Stimulated activated CD4-positive, alpha-beta T cell treated with anti-CD3 and anti-CD28 coated beads, Interleukin-15, amount 100 ng/mL, for 48 hours (primary cell): ENCODE measurements around the gene CNPY2.
"Not testable (repeated sequence)": the region's sequence is repeated elsewhere in the genome, so short reads cannot be mapped to it uniquely, and the experiment has no call there.

ENCODE experiments used
- DNase-seq, 2 donors: peaks; one replicate each; pipeline ENCODE4 v3.0.0-alpha.2; 2020; ENCODE audit warnings: low read depth in 2 of 2

Gene CNPY2

DNA sequence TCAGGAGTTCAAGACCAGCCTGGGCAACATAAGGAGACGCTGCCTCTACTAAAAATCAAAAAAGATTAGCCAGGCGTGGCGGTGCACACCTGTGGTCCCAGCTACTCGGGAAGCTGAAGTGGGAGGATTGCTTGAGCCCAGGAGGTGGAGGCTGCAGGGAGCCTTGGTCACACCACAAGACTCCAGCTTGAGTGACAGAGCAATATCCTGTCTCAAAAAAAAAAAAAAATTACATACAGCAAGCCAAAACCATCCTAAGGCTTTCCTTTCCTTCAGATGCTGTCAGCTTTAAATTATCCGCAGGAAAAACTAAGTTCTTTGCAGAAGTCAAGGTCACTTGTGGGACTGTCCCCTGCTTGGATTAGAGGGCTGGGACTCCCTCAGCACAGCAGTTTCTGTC lies 17.0 kb downstream of the CNPY2 start:
- no peak for DNase-seq

DNA sequence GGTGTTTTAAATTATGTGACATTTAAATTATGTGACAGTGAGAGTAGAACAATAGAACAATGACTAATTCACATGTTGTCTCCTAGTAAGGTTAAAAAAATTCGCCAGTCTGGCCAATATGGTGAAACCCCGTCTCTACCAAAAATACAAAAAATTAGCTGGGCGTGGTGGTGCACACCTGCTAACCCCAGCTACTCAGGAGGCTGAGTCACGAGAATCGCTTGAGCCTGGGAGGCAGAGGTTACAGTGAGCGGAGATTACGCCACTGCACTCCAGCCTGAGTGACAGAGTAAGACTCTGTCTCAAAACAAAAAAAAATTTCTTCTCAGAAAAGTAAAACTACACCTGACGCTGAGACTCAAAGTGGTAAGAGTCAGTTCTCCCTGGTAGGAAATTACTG lies 18.4 kb downstream of the CNPY2 start:
- no peak for DNase-seq

DNA sequence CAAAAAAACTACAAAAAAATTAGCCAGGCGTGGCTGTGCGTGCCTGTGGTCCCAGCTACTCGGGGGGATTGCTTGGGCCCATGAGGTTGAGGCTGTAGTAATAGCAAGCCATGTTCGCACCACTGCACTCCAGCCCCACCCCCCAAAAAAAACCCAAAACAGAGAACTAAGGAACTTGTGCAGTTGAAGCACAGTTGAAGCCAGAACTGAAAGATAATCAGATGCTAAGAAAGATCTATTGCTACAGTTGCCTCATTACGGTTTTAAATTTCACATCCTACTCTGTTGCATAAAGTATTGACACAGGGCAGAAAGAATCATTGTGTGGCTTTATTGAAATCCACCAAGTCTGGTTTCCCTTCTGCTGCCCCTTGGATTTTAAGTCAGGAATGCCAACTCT lies 19.5 kb downstream of the CNPY2 start:
- no peak for DNase-seq

DNA sequence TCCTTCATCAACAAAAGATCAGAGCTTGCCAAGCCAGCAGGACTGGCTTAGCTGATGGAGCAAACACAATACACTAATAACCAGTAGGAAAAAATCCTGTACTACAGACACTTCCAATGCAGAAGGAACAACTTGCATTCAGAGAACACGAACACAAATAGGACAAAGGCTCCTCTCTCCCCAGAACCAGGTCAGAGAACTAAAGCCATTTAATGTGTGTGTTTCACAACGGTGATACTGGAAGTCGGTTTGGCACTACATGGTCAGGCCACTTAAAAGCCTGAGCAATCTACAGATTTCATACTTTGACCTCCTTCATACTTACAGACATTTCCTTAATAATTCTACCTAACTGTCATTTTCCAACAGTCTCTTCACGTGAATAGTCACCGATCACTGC lies 22.0 kb downstream of the CNPY2 start:
- DNase-seq: no peak

DNA sequence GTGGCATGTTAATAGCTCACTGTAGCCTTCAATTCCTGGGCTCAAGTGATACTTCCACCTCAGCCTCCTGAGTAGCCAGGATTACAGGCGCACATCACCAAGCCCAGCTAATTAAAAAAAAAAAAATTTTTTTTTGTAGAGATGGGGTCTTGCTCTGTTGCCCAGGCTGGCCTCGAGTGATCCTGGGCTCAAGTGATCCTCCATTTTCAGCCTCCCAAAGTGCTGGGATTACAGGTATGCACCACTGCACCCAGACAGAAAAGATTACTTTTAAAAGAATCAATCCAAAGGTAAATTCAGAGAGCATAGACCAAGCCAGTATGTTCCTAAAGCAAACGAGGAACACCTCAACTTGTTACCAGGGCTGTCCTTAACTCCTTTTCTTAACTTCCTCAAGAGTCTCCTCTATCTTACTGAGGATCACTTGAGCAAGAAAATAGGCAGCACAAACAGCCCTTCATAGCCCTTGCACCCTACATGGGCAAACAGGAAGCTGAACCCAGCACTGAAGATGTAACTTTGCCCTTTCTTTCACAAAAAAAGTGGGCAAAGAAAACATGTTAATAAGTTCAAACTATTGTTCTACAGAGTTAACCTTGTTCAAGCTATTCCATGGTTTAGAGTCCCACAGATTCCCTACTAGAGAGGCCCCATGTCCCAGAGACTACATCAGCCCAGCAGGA lies 26.9 kb downstream of the CNPY2 start:
- no peak for DNase-seq

DNA sequence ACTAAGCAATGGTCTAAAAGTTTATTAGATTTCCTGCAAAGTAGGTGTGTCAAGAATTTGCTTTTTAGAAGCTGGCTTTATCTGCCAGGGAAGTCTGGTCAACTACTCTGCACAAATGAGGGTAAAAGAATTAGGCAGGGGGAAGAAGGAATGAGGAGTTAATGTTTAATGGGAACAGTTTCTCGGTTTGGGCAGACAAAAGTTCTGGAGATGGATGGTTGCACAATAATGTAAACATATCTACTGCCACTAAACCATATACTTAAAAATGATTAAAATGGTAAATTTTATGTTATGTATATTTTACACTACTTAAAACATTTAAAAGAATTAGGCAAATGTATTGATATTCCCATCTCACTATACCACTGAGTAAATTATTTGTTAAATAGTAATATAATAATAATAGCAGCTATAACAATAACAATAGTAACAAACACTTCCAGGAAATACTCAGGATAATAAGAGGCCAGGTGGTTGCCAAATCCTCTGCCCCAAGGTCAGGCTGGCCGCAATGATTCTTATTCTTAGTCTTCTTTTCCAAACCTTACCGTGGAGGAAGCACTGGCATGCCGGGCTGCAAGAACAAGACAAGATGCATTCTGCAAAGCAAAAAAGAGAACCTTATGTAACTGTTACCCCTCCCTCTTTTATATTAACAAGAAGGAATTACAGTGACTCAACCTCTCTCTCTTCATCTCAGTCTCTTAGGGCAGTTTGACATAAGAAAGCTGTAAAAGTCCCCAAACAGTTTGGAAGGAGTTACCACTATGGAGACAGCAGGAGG lies 29.6 kb downstream of the CNPY2 start:
- DNase-seq: no peak

DNA sequence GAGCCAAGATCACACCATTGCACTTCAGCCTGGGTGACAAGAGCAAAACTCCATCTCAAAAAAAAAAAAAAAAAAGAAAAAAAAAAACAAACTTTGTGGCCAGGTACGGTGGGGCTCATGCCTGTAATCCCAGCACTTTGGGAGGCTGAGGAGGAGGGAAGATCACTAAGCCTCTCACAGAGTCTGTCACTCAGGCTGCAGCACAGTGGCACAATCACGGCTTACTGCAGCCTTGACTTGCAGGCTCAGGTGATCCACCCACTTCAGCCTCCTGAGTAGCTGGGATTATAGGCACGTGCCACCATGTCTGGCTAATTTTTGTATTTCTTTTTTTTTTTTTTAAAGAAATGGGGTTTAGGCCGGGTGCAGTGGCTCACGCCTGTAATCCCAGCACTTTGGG lies 31.5 kb downstream of the CNPY2 start:
- not testable (repeated sequence) for DNase-seq

DNA sequence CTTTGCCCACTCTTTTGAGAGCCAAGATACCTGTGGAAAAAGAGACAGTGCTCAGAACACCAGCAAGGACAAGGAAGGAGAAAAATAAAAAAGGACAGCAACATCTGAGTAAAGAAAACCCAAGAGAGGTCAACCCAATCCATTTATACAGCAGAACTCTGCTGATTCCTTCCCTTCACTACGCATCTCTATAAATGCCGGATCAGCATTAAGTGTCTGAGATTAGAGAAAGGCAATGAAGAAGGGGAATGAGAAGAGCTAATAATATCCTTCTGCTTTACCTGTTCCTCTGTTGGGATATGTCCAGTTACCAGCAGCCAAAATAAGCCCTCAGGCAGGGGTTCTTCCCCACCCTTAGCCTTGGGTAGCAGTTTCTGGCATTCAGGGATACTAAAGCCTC lies 33.2 kb downstream of the CNPY2 start:
- no peak for DNase-seq

DNA sequence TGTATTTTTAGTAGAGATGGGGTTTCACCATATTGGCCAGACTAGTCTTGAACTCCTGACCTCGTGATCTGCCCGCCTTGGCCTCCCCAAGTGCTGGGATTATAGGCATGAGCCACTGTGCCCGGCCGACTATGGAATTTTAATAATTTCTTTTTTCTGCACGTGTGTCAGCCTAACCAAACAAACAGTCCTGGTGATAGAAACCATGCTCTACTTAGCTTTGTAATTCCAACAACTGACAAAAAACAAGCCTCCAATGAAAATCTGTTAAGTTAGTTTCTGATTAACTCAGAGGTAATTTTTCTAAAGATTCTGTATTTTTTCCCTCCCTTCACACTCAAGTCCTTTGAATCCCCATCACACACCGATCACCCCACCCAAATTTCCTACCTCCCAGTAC lies 33.8 kb downstream of the CNPY2 start:
- DNase-seq: no peak

DNA sequence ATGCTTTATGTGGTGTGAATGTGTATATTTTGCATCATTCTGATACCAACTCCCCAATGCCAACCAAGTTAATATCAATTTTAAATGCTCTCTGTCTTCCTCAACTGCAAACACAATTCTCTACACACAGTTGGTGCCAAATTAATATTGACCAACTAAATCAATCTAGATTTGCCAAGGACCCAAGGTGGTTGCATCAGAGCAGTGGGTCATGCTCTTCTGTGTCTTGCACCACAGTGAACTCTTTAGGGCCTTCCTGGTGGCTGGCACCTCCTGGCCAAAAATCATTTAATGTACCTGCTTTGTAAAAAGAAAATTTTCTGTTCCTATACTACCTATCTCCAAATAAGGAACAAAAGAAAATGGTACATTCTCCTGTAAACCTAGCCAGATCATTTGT lies 34.9 kb downstream of the CNPY2 start:
- no peak for DNase-seq

DNA sequence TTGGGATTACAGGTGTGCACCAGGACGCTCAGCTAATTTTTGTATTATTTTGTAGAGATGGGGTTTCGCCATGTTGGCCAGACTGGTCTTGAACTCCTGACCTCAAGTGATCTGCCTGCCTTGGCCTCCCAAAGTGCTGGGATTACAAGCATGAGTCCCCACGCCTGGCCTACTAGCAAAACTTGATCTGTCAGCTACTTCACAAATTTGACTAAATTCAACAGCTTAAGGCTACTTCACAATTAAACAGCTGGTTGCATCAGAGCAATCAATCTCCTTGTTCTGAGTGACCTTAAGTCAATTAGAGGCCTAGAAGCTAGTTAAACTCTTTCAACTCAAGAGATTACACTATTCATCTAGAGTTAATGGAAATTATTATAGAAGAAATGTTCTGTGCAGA lies 36.9 kb downstream of the CNPY2 start:
- no peak for DNase-seq

DNA sequence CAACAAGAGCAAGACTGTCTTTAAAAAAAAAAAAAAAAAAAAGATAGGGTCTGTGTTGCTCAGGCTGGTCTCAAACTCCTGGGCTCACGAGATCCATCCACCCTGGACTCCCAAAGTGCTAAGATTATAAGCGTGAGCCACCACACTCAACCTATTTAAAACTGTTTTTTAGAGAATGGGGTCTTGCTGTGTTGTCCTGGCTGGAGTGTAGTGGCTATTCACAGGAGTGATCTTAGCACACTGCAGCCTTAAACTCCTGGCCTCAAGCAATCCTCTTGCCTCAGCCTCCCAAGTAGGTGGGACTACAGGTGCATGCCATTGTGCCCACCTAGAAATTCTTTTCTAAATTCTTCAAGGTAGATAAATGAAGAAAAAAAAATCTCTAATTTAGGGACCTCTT lies 41.5 kb downstream of the CNPY2 start:
- no peak for DNase-seq

DNA sequence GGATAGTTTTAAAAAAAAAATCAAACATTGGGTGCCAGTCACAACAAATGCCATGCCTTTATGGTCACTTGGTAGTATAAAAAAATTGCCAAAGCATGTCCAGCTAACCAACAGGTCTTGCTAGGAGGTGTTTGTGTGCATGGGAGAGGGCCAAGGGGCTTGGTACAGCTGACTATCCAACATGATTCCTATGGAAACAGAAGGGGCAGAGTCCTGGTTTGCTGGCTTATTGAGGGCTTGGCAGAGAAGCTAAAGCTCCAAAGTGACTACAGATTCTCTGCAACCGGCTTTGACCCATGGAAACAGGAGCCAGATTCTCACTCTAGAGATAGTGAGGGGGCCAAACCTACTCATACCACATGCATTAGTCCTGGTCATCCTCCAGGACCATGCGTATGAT lies 43.3 kb downstream of the CNPY2 start:
- not testable (repeated sequence) for DNase-seq

DNA sequence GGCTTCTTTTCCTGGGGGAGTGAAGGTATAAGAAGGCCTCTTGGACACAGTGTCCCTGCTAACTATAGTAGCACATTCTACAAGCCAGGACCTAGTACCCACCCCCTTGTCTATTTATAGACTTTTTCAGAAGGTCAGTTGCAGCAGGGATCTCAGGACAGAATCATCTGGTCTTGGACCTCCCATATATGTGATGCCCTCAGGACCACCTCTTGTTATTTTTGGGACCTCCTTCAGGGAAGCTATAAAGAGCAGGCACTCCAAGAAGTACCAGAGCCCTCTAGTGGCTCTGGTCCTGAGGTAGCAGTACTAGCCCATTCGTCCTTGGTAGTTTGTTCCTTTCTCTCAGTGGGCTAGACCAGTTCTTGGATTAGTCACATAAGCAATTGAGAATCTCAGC lies 44.8 kb downstream of the CNPY2 start:
- DNase-seq: no peak

DNA sequence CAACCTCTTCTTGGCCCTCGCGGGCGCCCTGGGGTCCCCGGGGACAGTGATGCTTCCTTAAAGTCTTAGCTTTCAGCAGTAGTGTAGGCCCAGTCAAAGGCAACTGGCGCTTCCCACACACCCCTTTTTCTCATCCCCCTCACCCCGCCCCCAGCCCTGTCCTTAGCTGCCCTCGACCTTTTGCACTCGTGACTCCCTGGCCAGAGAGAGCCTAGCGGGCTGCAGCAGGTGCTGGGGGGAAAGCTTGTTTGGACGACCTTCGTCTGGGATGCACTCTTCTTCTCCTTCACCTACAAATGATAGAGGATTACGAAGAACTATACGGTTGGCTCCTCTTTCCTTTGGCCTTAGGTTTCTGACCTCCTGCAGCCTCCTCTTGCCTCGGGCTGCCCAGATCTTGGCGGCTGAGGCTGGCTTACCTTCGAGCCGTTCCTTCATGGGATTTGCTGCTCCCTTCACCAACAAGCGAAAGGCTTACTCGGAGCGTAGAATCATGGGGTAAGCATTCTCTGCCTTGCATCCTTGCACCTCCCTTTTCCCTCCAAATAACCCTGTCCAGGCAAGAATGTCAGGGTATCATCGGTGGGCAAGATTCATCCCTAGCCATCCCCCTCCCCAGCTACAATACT lies 48.2 kb downstream of the CNPY2 start:
- no peak for DNase-seq

DNA sequence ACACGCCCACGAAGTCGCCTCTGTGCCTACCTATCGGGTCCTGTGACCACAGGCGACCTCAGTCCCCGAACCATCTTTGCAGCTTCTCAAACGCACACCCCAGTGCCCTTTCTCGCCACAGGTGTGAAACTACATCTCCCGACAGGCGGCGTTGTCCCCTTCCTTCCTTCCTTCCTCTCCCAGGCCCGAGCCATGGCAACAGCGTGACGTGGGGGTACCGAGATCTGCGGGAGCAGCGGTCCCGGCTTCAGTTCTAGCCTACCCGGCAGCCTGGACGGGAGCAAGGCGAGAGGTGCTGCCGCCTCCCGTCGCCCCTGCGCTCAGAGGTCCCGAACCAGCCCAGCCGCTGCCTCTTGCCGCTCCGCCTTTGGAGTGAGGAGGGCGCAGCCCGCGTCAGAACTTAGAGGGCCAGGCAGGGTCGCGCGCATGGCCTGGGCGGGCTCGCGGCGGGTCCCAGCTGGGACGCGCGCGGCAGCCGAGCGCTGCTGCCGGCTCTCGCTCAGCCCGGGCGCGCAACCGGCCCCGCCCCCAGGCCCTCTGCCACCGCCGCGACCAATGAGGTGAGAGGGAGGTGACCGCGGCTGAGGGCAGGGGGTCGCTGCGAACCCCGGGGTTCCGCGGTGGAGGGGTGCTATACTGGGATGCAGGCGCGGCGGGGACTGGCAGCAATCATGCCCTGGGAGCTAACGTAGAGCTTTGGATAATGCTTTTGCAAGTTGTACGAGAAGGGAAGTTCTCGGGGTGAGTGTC lies 48.9 kb downstream of the CNPY2 start, which contains the start of gene COQ10A:
TSS of gene COQ10A (plus strand) at position 250 of the 750 bp plus-strand sequence. CDS start at position 427, 177 bp downstream.
- peak; percentile 72 to 80 for DNase-seq

DNA sequence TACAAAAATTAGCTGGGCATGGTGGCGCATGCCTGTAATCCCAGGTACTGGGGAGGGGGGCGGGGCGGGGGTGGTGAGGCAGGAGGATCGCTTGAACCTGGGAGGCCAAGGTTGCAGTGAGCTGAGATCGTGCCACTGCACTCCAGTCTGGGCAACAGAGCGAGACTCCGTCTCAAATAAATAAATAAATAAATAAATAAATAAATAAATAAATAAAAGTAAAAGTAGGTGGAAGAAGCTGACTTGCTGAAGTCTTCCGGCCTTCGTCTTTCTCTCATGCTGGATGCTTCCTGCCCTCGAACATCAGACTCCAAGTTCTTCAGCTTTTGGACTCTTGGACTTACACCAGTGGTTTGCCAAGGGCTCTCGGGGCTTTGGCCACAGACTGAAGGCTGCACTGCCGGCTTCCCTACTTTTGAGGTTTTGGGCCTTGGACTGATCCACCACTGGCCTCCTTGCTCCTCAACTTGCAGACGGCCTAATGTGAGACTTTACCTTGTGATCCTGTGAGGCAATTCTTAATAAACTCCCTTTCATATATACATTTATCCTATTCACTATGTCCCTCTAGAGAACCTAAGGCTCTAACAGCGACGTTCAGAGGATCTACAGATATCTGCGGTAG lies 49.6 kb downstream of the CNPY2 start:
- DNase-seq: not testable (repeated sequence)

DNA sequence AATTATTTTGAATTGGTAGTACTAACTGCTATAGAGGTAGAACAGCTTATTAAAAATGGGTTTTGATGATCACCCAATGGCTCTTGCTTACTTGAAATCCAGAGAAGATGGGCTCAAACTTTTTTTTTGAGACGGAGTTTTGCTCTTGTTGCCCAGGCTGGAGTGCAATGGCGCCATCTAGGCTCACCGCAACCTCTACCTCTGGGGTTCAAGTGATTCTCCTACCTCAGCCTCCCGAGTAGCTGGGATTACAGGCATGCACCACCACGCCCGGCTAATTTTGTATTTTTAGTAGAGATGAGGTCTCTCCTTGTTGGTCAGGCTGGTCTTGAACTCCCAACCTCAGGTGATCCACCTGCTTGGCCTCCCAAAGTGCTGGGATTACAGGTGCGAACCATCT lies 52.8 kb downstream of the CNPY2 start:
- DNase-seq: not testable (repeated sequence)

DNA sequence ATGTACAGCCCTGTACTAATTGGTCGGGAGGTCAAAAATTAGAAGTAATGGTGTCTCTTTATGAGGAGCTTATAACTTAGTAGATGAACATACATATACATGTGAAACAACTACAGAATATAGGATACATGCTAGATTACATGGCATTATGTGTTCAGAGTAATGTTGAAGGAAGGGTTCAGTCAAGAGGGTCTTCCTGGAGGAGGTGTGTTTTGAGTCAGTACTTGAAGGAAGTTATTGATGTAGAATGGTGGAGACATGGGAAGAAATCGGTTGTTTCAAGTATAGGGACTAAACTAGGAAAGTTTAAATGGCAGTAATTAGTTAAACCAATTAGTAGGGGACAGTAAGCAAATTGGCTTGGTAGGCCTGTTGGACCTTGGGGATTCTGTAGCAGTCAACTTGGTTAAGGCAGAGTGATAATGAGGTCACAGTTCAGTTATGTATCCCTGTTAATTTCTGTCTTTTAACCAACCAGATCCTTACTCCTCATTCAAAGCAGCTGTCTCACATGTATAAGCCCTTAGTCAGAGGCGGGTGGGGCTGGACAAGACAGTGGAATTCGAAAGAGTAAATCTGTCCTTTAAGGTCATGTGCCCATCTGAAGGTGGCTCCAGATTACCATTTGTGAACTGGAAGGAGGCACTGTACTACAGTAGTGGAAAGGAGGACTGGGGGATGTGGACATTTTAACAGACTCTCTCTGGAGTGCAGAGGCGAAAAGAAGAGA lies 54.1 kb downstream of the CNPY2 start:
- no peak for DNase-seq

DNA sequence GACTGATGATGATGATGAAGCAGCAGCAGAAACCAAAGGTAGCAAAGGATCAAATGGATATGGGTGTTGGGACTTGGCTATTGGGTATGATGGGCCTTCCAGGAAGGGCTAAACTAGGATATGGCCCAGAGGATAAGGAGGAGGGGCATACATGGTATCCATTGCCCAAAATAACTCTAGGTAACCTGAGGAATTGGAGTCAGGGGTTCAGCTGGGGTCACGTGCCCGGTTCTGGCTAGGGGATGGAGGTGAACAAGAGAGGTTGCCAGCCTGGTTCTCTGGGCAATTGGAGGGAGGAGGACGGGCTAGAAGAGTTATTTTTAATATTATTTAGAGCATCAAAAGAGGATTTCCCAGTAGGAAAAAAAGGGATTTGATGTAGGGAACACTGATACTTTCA lies 54.9 kb downstream of the CNPY2 start:
- DNase-seq: no peak

DNA sequence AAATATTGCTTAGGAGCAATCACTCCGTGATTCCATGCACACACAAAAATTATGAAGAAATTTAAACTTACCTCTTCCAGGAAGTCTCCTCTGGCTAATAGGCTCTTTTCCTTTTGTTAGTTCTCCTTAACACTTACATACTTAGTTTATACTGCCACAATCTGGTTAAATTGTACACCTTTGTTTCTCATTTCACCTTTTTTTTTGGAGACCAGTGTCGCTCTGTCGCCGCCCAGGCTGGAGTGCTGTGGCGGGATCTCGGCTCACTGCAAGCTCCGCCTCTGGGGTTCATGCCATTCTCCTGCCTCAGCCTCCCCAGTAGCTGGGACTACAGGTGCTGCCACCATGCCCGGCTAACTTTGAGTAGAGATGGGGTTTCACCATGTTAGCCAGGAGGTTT lies 55.4 kb downstream of the CNPY2 start:
- DNase-seq: no peak
